Measurements from ENCODE around the gene ANO6. TPM values are rescaled to one million over a fixed set of nuclear protein-coding genes. Genes with fewer than 3 reads are reported as not detected.

Gene ANO6
- total and polyA plus RNA-seq, 2 of the 4 experiments (the other 2 are of a cell fraction), result 21.6 to 41.0 TPM

DNA sequence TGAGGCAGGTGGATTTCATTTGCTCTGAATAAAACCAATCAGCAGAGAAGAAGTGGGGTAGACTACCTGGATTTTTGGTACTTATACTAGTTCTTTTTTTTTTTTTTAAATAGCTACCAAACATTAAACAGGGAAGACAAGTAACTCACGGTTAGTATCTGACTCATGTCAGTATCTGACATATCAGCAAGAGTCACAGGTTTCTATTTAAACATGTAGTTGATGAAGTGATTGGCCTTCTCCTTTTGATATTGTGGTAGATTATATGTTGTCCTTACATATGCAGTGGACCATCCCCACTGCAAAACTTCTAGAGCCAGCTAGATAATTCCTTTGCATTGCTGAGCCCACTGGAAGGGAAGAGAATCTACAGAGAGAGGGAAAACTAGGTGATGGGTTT, 208.0 kb downstream of the ANO6 start:
- Histone ChIP-seq H3K79me1 (ENCODE audit: low read depth in 1 of 2, low read length in 2 of 2) (no peaks in the 10 kb centered on the region; a peak in 1 of 4 replicates), H3K9me1 (ENCODE audit: insufficient read depth, low read length) (peaks cover 2% of the 10 kb centered on the region), H4K20me1 (ENCODE audit: insufficient read depth, low read length) (no peaks in the 10 kb centered on the region), H3K4me2 (ENCODE audit: low read depth, low read length) (no peak overlapping the region), H3K27ac (ENCODE audit: insufficient read depth, low read length) (no peak overlapping the region), H2AFZ (replicated peaks; ENCODE audit: low read length, poor library complexity) (no peak overlapping the region), H3K27me3 (ENCODE audit: control insufficient read depth, insufficient read depth, low read length) (no peaks in the 10 kb centered on the region), H2BK5ac (ENCODE audit: low read depth, low read length, poor library complexity, severe bottlenecking) (no peak overlapping the region), H3K4ac (ENCODE audit: low read depth, low read length) (no peak overlapping the region), H2AK9ac (replicated peaks; ENCODE audit: low read depth, low read length, poor library complexity) (no peak overlapping the region), H2BK120ac (ENCODE audit: low read depth, low read length) (no peak overlapping the region), H3K4me3 (ENCODE audit: insufficient read depth, low read depth, low read length) (no peak overlapping the region), H4K8ac (ENCODE audit: low read depth in 2 of 2, low read length in 2 of 2) (no peak overlapping the region), H2AK5ac (ENCODE audit: low read depth, low read length) (no peak overlapping the region), H3K9me3 (ENCODE audit: control insufficient read depth, insufficient read depth, low read length) (no peaks in the 10 kb centered on the region), H3K18ac (ENCODE audit: low read depth, low read length) (no peak overlapping the region), H3K4me1 (ENCODE audit: control insufficient read depth, insufficient read depth, low read length) (no peaks in the 10 kb centered on the region), H3K14ac (replicated peaks; ENCODE audit: low read depth, low read length) (no peak overlapping the region), H3K36me3 (ENCODE audit: control insufficient read depth, insufficient read depth, low read length) (peaks cover 8% of the 10 kb centered on the region), H2BK15ac (ENCODE audit: low read depth, low read length) (no peak overlapping the region), H2BK20ac (ENCODE audit: low read depth, low read length) (no peak overlapping the region), H4K91ac (ENCODE audit: insufficient read depth, low read depth, low read length) (no peak overlapping the region), H4K5ac (ENCODE audit: low read depth, low read length) (no peak overlapping the region), H3K23ac (ENCODE audit: low read depth, low read length) (no peak overlapping the region), H3K9ac (ENCODE audit: low read depth, low read length) (no peak overlapping the region), H3K56ac (ENCODE audit: extremely low read depth, insufficient read depth, low read length) (no peak overlapping the region)
- TF ChIP-seq, protein P1, sequence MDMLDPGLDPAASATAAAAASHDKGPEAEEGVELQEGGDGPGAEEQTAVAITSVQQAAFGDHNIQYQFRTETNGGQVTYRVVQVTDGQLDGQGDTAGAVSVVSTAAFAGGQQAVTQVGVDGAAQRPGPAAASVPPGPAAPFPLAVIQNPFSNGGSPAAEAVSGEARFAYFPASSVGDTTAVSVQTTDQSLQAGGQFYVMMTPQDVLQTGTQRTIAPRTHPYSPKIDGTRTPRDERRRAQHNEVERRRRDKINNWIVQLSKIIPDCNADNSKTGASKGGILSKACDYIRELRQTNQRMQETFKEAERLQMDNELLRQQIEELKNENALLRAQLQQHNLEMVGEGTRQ (IDR thresholded peaks at IDR 0.05; ENCODE audit: low read depth, low read length), result no peak
- TF ChIP-seq MXI1 (IDR thresholded peaks at IDR 0.05; ENCODE audit: borderline replicate concordance, low read depth, low read length) (no peak), FOS (IDR thresholded peaks at IDR 0.05; ENCODE audit: low read depth, low read length) (no peak), CEBPB (IDR thresholded peaks at IDR 0.05; ENCODE audit: low read depth, low read length) (no peak), MAFK (IDR thresholded peaks at IDR 0.05; ENCODE audit: low read depth, low read length) (no peak), MAZ (IDR thresholded peaks at IDR 0.05; ENCODE audit: borderline replicate concordance, low read depth, low read length) (no peak), NFE2L2 (IDR thresholded peaks at IDR 0.05; ENCODE audit: low read depth, low read length) (no peak), RCOR1 (IDR thresholded peaks at IDR 0.05; ENCODE audit: insufficient replicate concordance, low read length) (no peak), BHLHE40 (IDR thresholded peaks at IDR 0.05; ENCODE audit: low read depth, low read length) (no peak), RAD21 (IDR thresholded peaks at IDR 0.05; ENCODE audit: low read length) (no peak), SMC3 (IDR thresholded peaks at IDR 0.05; ENCODE audit: low read depth, low read length) (no peak)
- TF ChIP-seq, protein P2, sequence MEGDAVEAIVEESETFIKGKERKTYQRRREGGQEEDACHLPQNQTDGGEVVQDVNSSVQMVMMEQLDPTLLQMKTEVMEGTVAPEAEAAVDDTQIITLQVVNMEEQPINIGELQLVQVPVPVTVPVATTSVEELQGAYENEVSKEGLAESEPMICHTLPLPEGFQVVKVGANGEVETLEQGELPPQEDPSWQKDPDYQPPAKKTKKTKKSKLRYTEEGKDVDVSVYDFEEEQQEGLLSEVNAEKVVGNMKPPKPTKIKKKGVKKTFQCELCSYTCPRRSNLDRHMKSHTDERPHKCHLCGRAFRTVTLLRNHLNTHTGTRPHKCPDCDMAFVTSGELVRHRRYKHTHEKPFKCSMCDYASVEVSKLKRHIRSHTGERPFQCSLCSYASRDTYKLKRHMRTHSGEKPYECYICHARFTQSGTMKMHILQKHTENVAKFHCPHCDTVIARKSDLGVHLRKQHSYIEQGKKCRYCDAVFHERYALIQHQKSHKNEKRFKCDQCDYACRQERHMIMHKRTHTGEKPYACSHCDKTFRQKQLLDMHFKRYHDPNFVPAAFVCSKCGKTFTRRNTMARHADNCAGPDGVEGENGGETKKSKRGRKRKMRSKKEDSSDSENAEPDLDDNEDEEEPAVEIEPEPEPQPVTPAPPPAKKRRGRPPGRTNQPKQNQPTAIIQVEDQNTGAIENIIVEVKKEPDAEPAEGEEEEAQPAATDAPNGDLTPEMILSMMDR (conservative IDR thresholded peaks at IDR 0.05; ENCODE audit: low read depth, low read length), result no peak
- TF ChIP-seq, protein P3, sequence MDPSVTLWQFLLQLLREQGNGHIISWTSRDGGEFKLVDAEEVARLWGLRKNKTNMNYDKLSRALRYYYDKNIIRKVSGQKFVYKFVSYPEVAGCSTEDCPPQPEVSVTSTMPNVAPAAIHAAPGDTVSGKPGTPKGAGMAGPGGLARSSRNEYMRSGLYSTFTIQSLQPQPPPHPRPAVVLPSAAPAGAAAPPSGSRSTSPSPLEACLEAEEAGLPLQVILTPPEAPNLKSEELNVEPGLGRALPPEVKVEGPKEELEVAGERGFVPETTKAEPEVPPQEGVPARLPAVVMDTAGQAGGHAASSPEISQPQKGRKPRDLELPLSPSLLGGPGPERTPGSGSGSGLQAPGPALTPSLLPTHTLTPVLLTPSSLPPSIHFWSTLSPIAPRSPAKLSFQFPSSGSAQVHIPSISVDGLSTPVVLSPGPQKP (IDR thresholded peaks at IDR 0.05; ENCODE audit: borderline replicate concordance, low read depth, low read length), result no peak
- no CpG with 5 or more reads among the region's 1 CpG for WGBS, 2 experiments (ENCODE audit: extremely low coverage in 2 of 2, insufficient read length in 1 of 2)
- in situ Hi-C loops (cut with MboI; ENCODE audit: low sequenced_read_pairs) (no loop called here), intact Hi-C loops (cut with micrococcal nuclease) (no loop called here), dilution Hi-C loops (cut with HindIII; ENCODE audit: low sequenced_read_pairs, unreplicated experiment) (no loop called here)
- no TSS peak for BruUV-seq (replicated peaks)
- ATAC-seq (ENCODE audit: low read depth) (no peak), DNase-seq (no peak)
- POLR2A ChIA-PET (ENCODE audit: unreplicated experiment), result no interaction called here
- CTCF ChIA-PET, result no interaction called here

All from IMR-90 (cell line).